K562 (cell line): ENCODE measurements around the gene OCRL. TPM values are rescaled to one million over a fixed set of nuclear protein-coding genes. Genes with fewer than 3 reads are reported as not detected.

Source experiments
- ATAC-seq: fragments of 200-7000 bp; cut with Tn5 transposase; 3 replicates; pipeline ENCODE4 v1.9.1; 2020; ENCODE audit warnings: moderate library complexity
- BruUV-seq: library from RNA; stranded (reverse); fragments of 400-500 nt; replicated peaks from 2 replicates; lab custom pipeline; 2021; lab: Mats Ljungman, UMichigan
- CTCF ChIA-PET: fragments of 300-600 bp; formaldehyde crosslinking; extraction: SDS; loops from one replicate; lab custom pipeline; 2021; ENCODE audit warnings: low intra/inter-chr PET ratio; lab: Yijun Ruan, JAX
- POLR2A ChIA-PET: fragments of 300-600, 350-650 bp; sonication (Branson Sonifier 250); formaldehyde crosslinking; extraction: SDS; loops from one replicate; lab custom pipeline; 2021; ENCODE audit warnings: antibody characterized with exemption, inconsistent platforms; lab: Yijun Ruan, JAX
- DNase-seq, 4 experiments: peaks; one replicate each; pipeline versions ENCODE4 v3.0.0 to v3.0.0-alpha.2; 2011 to 2018; ENCODE audit warnings: low spot score in 3 of 4, mixed read lengths in 3 of 4; ENCODE audit errors: extremely low read depth in 1 of 4
- FAIRE-seq: peaks from 2 replicates; lab custom pipeline; 2011; peaks lifted over from hg19 to GRCh38; lab: Jason Lieb, UNC
- H2AFZ ChIP-seq: 2 replicates; pipeline ENCODE4 v1.6.0; 2011; ENCODE audit warnings: low read depth, low read length, control low read depth, inconsistent platforms
- H3K27ac ChIP-seq: fragments of 200-600 bp; 3 replicates; pipeline ENCODE4 v1.8.0; 2011; ENCODE audit warnings: low read depth, mild to moderate bottlenecking, control low read depth, inconsistent platforms, low read length, moderate library complexity, mixed read lengths; ENCODE audit errors: extremely low read depth
- H3K27me3 ChIP-seq, 2 experiments: fragments of 300-600 bp in 1 of 2; 2 replicates in 1 of 2; 3 replicates in 1 of 2; pipeline versions ENCODE4 v1.6.0 to v1.8.0; 2011; ENCODE audit warnings: inconsistent platforms in 2 of 2, low read length in 2 of 2, mild to moderate bottlenecking in 1 of 2, mixed read lengths in 1 of 2, moderate library complexity in 1 of 2; ENCODE audit not compliant: control insufficient read depth in 2 of 2, insufficient read depth in 2 of 2
- H3K36me3 ChIP-seq: fragments of 300-600 bp; 3 replicates; pipeline ENCODE4 v1.8.0; 2011; ENCODE audit warnings: mild to moderate bottlenecking, low read length, inconsistent platforms; ENCODE audit not compliant: control insufficient read depth, insufficient read depth
- H3K4me1 ChIP-seq, 2 experiments: fragments of 200-600 bp in 1 of 2; replicated peaks in 1 of 2; 2 replicates in 1 of 2; 3 replicates in 1 of 2; pipeline versions ENCODE4 v1.5.1 to v1.8.0; 2011; ENCODE audit warnings: inconsistent platforms in 2 of 2, low read length in 2 of 2, mild to moderate bottlenecking in 1 of 2, mixed read lengths in 1 of 2, moderate library complexity in 1 of 2; ENCODE audit not compliant: control insufficient read depth in 2 of 2, insufficient read depth in 2 of 2
- H3K4me2 ChIP-seq: 2 replicates; pipeline ENCODE4 v1.6.1; 2011; ENCODE audit warnings: low read length, control low read depth, inconsistent platforms, mixed read lengths; ENCODE audit not compliant: insufficient read depth
- H3K4me3 ChIP-seq: fragments of 200-600 bp; sonication (generic), shearing (Covaris generic); 2 replicates; pipeline ENCODE4 v1.5.1; 2016; ENCODE audit warnings: control low read depth, inconsistent platforms
- H3K79me2 ChIP-seq: fragments of 200-600 bp; 3 replicates; pipeline ENCODE4 v1.8.0; 2011; ENCODE audit warnings: low read length, inconsistent platforms; ENCODE audit not compliant: control insufficient read depth, insufficient read depth
- H3K9ac ChIP-seq, 2 experiments: 2 replicates each; pipeline versions ENCODE4 v1.6.0 to v1.6.1; 2011; ENCODE audit warnings: low read depth in 2 of 2, low read length in 2 of 2, control low read depth in 1 of 2, inconsistent platforms in 1 of 2, mild to moderate bottlenecking in 1 of 2, mixed read lengths in 1 of 2; ENCODE audit not compliant: insufficient read depth in 1 of 2
- H3K9me1 ChIP-seq: one replicate; pipeline ENCODE4 v1.6.0; 2011; ENCODE audit warnings: inconsistent platforms, mild to moderate bottlenecking, low read length, moderate library complexity; ENCODE audit not compliant: control insufficient read depth, insufficient read depth
- H3K9me3 ChIP-seq: replicated peaks from 2 replicates; pipeline ENCODE4 v1.5.1; 2011; ENCODE audit warnings: low read depth, low read length, inconsistent platforms; ENCODE audit not compliant: control insufficient read depth, insufficient read depth
- H4K20me1 ChIP-seq: replicated peaks from 2 replicates; pipeline ENCODE4 v1.6.1; 2011; ENCODE audit warnings: low read length, inconsistent platforms, mixed read lengths; ENCODE audit not compliant: control insufficient read depth, insufficient read depth
- ARID4B ChIP-seq: sonication (generic); formaldehyde crosslinking; IDR thresholded peaks from 2 replicates; pipeline ENCODE4 v1.8.0; 2022; ENCODE audit warnings: mild to moderate bottlenecking, missing genetic modification reagents
- CAMTA2 ChIP-seq: fragments of 250-450 bp; sonication (Bioruptor Pico); conservative IDR thresholded peaks from 2 replicates; pipeline ENCODE4 v1.5.1; 2022
- KAT7 ChIP-seq: sonication (generic); formaldehyde crosslinking; IDR thresholded peaks from 2 replicates; pipeline ENCODE4 v1.8.0; 2022; ENCODE audit warnings: missing genetic modification reagents, mild to moderate bottlenecking, borderline replicate concordance
- KLF13 ChIP-seq: fragments of 450-650 bp; IDR thresholded peaks from 2 replicates; pipeline ENCODE4 v1.6.1; 2016; ENCODE audit warnings: missing genetic modification characterization, low read depth, mild to moderate bottlenecking, missing compliant biosample characterization, moderate library complexity, borderline replicate concordance
- NCOA4 ChIP-seq: fragments of 450-650 bp; IDR thresholded peaks from 2 replicates; pipeline ENCODE4 v1.6.1; 2018; ENCODE audit warnings: mild to moderate bottlenecking; ENCODE audit not compliant: partially characterized antibody
- PKNOX1 ChIP-seq: fragments of 450-650 bp; IDR thresholded peaks from 2 replicates; pipeline ENCODE4 v1.6.1; 2016
- PTTG1 ChIP-seq: fragments of 450-650 bp; IDR thresholded peaks from 2 replicates; pipeline ENCODE4 v1.6.1; 2016; ENCODE audit warnings: low read depth, mild to moderate bottlenecking, missing genetic modification characterization, missing compliant biosample characterization
- SMARCA4 ChIP-seq: fragments of 450-650 bp; IDR thresholded peaks from 2 replicates; pipeline ENCODE4 v1.6.1; 2016
- SPI1 ChIP-seq: IDR thresholded peaks from 2 replicates; pipeline ENCODE4 v1.6.1; 2011; ENCODE audit warnings: low read depth, low read length, control low read depth, borderline replicate concordance
- SUPT5H ChIP-seq: fragments of 450-650 bp; IDR thresholded peaks from 2 replicates; pipeline ENCODE4 v1.6.1; 2016
- WGBS: fragments of 100-300 bp; shearing (Covaris generic); methylation state at CpG from one replicate; pipeline ENCODE4 v1.1.6; 2016; ENCODE audit warnings: low coverage, mixed read lengths; ENCODE audit not compliant: insufficient coverage; ENCODE audit errors: missing lambda C conversion rate; 5-methylcytosine and 5-hydroxymethylcytosine counted together
- in situ Hi-C: fragments of 300-500 bp; cut with MboI; formaldehyde crosslinking; loops from 4 replicates; pipeline ENCODE4 v1.15.0; 2018; ENCODE audit warnings: inconsistent platforms, mixed read lengths
- intact Hi-C: fragments of 100-400 bp; cut with micrococcal nuclease; formaldehyde crosslinking; loops from 2 replicates; pipeline ENCODE4 v1.14.2; 2022
- polyA plus RNA-seq, 8 experiments: library from polyadenylated mRNA; depleted of rRNA in 4 of 8; stranded (reverse) in 5 of 8; unstranded in 3 of 8; fragments of >200 nt; fragmentation: Nextera tagmentation in 2 of 8; fragmentation: Illumina TruSeq in 1 of 8; extraction: Ambion mirVana in 2 of 8; extraction: Trizol in 1 of 8; gene quantifications; 2 replicates each; pipeline versions ENCODE4 v1.2.1 to v1.2.3, GENCODE V29; 2011 to 2014; ENCODE audit warnings: inconsistent platforms in 1 of 8, missing spikeins in 1 of 8
- total RNA-seq, 7 experiments: library from RNA; depleted of rRNA in 6 of 7; stranded (reverse); fragments of >200 nt in 6 of 7; fragmentation: Illumina TruSeq in 2 of 7; extraction: Trizol in 2 of 7; gene quantifications; 2 replicates each; pipeline versions ENCODE4 v1.2.1 to v1.2.3, GENCODE V29; 2011 to 2021; ENCODE audit warnings: low replicate concordance in 1 of 7
- TF ChIP-seq, protein P1 (sequence below): fragments of 450-650 bp; IDR thresholded peaks from 2 replicates; pipeline ENCODE4 v1.6.1; 2017; ENCODE audit warnings: antibody characterized with exemption, mild to moderate bottlenecking

The OCRL gene
- total and polyA plus RNA-seq, 9 of the 15 experiments (the other 6 are each of a cell fraction or from before 2014, with no cell fraction given) = 2.2 to 23.4 (median 11.9) TPM

- TF ChIP-seq, protein P1, sequence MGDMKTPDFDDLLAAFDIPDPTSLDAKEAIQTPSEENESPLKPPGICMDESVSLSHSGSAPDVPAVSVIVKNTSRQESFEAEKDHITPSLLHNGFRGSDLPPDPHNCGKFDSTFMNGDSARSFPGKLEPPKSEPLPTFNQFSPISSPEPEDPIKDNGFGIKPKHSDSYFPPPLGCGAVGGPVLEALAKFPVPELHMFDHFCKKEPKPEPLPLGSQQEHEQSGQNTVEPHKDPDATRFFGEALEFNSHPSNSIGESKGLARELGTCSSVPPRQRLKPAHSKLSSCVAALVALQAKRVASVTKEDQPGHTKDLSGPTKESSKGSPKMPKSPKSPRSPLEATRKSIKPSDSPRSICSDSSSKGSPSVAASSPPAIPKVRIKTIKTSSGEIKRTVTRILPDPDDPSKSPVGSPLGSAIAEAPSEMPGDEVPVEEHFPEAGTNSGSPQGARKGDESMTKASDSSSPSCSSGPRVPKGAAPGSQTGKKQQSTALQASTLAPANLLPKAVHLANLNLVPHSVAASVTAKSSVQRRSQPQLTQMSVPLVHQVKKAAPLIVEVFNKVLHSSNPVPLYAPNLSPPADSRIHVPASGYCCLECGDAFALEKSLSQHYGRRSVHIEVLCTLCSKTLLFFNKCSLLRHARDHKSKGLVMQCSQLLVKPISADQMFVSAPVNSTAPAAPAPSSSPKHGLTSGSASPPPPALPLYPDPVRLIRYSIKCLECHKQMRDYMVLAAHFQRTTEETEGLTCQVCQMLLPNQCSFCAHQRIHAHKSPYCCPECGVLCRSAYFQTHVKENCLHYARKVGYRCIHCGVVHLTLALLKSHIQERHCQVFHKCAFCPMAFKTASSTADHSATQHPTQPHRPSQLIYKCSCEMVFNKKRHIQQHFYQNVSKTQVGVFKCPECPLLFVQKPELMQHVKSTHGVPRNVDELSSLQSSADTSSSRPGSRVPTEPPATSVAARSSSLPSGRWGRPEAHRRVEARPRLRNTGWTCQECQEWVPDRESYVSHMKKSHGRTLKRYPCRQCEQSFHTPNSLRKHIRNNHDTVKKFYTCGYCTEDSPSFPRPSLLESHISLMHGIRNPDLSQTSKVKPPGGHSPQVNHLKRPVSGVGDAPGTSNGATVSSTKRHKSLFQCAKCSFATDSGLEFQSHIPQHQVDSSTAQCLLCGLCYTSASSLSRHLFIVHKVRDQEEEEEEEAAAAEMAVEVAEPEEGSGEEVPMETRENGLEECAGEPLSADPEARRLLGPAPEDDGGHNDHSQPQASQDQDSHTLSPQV = no peak
- no peak for TF ChIP-seq CAMTA2 (CRISPR knock-in tag)
Measured at GRCh38 chrX:129545408-129545807, 5.3 kb downstream of the OCRL start (continued).

DNA sequence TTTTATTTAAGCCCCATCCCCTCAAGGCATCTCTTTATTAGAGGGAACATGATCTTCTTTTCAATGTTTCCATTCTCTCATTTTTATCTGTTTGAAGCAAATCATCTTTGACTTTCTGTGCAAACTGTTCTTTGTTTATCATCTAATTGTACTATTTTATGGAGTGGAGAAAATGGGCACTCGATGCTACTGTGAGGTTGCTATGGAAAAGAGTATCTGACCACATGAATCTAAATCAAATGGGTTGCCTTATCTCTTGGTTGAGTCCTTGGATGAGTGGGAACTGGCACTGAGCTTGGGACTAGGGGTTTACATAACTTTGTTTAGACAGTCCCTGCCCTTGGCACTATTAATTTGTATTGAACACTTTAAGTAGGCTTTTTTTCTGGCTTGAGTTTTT, 9.1 kb downstream of the OCRL start:
- Histone ChIP-seq H3K4me3 (no peak overlapping the region), H3K27ac (no peak overlapping the region), H3K36me3 (peaks cover 50% of the 10 kb centered on the region; the same call in 2 of the 3 replicates), H3K4me2 (no peak overlapping the region), H3K27me3 (no peaks in the 10 kb centered on the region), H3K9me3 (no peaks in the 10 kb centered on the region), H2AFZ (no peak overlapping the region), H3K9me1 (no peaks in the 10 kb centered on the region), H3K9ac (no peak overlapping the region), H3K79me2 (no peaks in the 10 kb centered on the region), H4K20me1 (no peaks in the 10 kb centered on the region), H3K4me1 (no peaks in the 10 kb centered on the region)
- CTCF ChIA-PET = no interaction called here
- in situ Hi-C loops (no loop called here), intact Hi-C loops (no loop called here)
- no peak for FAIRE-seq
- no peak for ATAC-seq
- whole genome bisulfite sequencing = 83% methylated on average over 1 of the region's 1 CpG
- no peak for DNase-seq
- no TSS peak for BruUV-seq
- TF ChIP-seq ARID4B (CRISPR knock-in tag) = no peak
- no peak for TF ChIP-seq KLF13 (tag)
- TF ChIP-seq PKNOX1 = no peak
- no peak for TF ChIP-seq SMARCA4
- no peak for TF ChIP-seq SUPT5H
- no peak for TF ChIP-seq KAT7 (CRISPR knock-in tag)
- TF ChIP-seq NCOA4 = no peak
- TF ChIP-seq SPI1 = no peak
- no peak for TF ChIP-seq PTTG1 (tag)
- POLR2A ChIA-PET = interaction anchor here (1.2 kb wide), 1 partner anchor 15 kb away, joined by 3 read pairs; no protein-coding TSS in a partner anchor
